Measurements from ENCODE around the gene MED13L. TPM values are rescaled to one million over a fixed set of nuclear protein-coding genes. Genes with fewer than 3 reads are reported as not detected.

MED13L gene
- total RNA-seq, 1 donor from 2014 or later, result 193 TPM

DNA sequence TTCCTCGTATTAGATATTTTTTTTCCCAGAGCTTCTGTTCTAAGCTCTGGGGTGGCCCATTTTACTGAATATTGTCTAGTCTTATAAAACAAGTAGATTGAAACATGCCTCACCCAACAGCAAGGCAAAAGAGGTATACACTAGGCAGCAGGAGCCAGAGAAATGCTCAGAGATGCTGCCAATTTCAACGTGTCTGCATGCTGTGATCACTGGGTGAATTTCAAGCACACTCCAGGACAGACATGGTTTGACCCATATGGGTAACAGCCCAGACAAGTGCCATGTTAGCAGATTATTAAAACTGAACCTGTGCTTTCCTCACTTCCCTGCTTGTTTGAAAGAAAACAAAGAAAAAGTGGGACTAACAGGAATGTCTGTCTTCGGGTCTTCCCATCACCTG lies 321.3 kb downstream of the MED13L start:
- intact Hi-C loops (cut with DNase I), result no loop called here
- no peak for ATAC-seq
- DNase-seq (ENCODE audit: low spot score), result no peak

DNA sequence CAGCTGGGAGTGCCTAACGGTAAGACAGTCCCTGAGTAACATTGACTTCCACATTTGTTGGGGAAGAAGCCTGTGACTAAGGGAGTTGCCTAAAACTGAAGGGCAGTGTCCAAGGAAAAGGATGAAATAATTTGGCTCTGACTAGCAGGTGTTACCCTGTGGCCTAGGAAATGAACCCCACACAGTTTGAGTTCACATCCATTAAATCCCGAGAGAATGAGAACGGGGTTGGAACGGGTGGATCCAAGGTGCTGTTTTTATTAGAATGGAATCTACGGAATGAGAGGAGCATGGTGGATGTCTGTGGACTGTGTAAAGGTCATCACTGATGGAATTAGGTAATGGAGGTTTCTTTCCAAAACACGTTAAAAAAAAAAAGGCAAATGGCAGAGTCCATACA lies 324.0 kb downstream of the MED13L start:
- ATAC-seq (peak; percentile 79), DNase-seq (ENCODE audit: low spot score) (no peak)
- intact Hi-C loops (cut with DNase I), result no loop called here

DNA sequence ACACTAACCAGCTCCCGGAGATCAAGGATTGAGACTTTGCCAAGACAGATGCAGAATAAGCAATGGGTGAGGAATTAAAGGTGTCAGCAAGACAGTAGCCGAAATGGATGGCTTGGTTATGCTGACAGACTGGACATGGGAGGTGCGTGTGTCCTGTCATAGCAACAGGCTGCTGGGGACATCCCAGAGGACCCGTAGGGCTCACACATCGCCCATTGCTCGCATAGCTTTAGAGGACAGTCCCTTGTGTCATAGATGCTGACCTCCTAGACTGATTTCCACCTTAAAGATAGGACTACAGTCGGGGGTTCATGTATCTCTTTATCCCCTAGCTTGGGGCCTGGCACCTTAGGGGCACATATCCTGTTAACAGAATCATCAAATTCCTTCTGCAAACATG lies 324.5 kb downstream of the MED13L start:
- ATAC-seq (no peak), DNase-seq (ENCODE audit: low spot score) (no peak)
- intact Hi-C loops (cut with DNase I), result no loop called here

DNA sequence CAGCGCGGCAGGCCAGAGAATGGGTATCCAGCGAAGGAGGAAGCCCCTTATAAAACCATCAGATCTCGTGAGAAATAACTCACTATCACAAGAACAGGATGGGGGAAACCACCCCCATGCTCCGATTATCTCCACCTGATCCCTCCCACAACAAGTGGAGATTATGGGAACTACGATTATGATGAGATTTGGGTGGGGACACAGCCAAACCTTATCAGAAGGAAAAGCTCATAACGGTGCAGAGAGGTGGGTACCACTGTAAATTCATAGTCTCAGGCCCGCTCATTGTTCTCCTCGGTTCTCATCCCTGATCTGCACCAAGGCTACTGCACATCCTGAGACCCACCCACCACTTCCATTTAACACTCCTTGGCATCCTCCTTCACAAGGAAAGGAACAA lies 326.5 kb downstream of the MED13L start:
- ATAC-seq, result no peak
- intact Hi-C loops (cut with DNase I), result no loop called here
- no peak for DNase-seq (ENCODE audit: low spot score)

DNA sequence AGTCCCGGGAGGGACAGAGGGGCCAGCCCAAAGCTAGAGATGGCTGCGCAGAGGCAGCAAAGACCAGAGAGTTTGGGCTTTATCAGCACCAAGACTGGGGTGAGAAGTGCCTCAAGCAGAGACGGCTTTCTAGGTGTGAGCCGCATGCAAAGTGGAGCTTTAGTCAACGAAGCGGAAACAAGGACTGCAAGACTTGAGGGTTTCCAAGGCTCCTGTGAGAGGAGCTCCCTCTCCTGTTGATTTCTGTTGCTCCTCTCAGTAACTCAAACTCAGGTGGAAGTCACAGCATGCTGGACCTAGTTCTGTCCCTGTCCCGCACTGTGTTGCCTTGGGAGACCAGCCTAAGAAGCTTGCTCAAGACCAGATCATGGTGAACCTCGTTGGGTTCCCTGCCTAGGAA lies 327.8 kb downstream of the MED13L start:
- ATAC-seq (no peak), DNase-seq (ENCODE audit: low spot score) (no peak)
- intact Hi-C loops (cut with DNase I), result no loop called here

DNA sequence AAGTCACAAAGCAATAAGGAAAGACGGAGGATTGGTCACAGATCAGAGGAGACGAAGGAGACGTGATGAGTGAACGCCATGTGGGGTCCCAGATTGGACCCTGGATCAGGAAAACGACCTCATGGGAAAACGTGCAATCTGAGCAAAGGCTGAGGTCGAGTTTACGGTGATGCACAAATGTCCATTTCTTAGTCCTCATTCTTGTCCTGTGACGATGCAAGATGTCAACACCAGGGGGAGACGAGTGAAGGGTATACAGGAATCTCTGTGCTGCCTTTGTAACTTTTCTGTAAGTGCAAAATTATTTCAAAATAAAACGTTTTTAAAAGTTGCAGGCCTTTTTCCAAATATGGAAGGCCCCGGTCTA lies 329.8 kb downstream of the MED13L start:
- DNase-seq (ENCODE audit: low spot score), result no peak
- ATAC-seq, result no peak
- intact Hi-C loops (cut with DNase I), result no loop called here

DNA sequence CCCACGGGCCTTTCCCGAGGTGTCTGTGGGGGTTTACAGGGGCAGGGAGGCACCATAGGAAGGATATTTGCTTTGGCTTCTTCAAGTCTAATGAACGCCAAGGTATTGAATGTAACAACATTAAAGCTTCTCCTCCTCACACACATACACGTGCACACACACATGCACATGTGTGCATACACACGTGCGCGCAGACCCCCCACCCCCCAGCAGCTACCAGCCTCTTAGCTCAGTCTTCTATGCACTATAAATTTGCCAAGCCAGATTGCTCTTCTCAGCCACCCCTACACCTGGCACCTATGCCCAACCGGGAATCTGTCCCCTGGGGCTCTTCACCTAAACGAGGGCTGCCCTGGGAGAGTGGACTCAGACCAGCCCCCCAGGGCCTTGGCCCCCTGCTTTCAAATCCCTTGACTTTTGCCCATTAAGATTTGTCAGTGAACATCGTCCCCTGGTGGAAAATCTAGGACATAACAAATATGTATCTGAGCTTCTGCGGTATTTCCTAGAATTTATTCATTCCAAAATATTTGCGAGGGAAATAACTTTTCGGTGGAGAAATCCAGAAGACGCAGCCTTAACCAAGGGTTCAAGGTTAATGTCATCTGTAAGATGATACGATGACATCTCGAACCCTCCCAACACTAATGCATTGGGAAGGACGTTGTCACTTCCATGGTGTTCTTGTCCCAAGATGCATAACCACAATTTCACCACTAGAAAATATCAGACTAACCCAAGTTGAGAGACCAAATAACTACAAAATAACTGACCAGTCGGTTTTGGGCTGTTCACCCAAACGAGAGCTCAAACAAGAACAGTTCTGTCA lies 330.4 kb downstream of the MED13L start:
- DNase-seq (ENCODE audit: low spot score), result no peak
- intact Hi-C loops (cut with DNase I), result no loop called here

DNA sequence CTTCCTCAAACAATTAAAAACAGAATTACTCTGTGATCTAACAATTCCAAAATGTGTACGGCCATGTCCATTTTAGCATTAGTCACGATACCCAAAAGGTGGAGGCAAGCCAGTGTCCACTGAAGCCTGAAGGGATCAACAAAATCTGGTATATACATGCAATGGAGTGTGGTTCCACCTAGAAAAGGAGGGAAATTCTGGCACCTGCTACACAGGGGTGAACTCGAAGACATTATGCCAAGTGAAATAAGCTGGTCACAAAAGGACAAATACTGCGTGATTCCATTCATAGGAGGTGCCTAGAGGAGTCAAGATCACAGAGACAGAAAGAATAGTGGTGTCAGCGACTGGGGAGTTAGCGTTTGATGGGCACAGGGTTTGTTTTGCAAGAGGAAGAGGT lies 331.4 kb downstream of the MED13L start:
- intact Hi-C loops (cut with DNase I), result no loop called here
- DNase-seq (ENCODE audit: low spot score) (no peak), ATAC-seq (no peak)

More for the DNA sequence above, 330.4 kb downstream of the MED13L start:
- ATAC-seq, result no peak

DNA sequence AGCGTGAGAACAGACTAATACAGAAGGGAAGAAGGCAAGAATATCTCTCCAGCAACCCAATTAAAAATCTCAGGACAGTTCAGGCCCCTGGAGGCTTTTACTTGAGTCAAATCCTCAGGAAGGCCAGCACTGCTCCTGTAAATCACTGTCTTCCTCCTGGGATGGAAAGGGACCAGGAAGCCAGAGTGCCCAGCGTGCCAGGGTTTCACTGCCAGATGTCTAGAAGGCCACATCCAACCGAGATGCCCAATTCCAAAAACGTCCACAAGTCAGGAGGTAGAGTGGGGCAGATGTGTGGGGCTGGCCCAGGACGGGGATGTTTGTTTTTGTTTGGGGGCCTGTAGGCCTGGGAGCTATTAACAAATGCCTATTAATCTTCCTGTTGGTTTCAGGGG lies 332.0 kb downstream of the MED13L start:
- DNase-seq (ENCODE audit: low spot score) (no peak), ATAC-seq (no peak)
- intact Hi-C loops (cut with DNase I), result no loop called here

DNA sequence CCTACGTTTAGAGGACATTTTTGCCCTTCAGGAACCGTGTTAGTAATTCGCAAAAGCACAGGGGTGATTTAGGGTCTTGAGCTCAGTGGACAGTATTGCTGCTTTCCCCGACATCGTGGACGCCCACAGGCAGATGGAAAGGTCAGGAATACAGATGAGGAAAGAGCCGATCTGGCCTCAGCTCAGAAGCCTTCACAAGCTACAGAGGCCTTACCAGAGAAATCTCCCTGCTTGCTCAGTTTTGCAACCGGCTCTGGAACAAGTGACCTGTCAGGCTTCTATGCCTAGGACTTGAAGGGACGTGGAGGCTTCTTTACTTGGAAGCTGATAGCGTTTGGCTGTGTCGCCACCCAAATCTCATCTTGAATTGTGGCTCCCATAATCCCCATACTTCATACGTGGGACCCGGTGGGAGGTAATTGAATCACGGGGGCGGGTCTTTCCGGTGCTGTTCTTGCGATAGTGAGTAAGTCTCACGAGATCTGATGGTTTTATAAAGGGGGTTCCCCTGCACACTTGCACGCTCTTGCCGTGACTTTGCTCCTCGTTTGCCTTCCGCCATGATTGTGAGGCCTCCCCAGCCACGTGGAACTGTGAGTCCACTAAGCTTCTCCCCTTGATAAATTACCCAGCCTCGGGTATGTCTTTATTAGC lies 332.5 kb downstream of the MED13L start:
- intact Hi-C loops (cut with DNase I), result no loop called here
- ATAC-seq (peak; percentile 59), DNase-seq (ENCODE audit: low spot score) (no peak)

DNA sequence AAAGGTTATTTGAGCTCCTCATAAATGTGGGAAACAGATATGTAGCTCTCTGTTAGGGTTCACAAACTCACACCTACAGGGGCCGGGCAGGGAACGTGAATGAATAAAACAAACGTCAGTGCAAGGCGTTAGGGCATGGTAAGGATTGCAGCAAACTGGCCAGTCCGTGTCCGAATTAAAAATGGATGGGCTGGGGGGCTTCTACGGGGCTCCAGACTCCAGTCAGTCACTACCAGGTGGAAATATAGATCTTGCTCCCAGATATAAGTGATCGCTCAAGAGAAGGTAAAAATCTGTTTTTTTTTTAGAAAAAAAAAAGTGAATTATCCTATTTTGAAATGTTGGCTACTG lies 333.1 kb downstream of the MED13L start:
- no peak for DNase-seq (ENCODE audit: low spot score)
- intact Hi-C loops (cut with DNase I), result no loop called here
- ATAC-seq, result no peak

DNA sequence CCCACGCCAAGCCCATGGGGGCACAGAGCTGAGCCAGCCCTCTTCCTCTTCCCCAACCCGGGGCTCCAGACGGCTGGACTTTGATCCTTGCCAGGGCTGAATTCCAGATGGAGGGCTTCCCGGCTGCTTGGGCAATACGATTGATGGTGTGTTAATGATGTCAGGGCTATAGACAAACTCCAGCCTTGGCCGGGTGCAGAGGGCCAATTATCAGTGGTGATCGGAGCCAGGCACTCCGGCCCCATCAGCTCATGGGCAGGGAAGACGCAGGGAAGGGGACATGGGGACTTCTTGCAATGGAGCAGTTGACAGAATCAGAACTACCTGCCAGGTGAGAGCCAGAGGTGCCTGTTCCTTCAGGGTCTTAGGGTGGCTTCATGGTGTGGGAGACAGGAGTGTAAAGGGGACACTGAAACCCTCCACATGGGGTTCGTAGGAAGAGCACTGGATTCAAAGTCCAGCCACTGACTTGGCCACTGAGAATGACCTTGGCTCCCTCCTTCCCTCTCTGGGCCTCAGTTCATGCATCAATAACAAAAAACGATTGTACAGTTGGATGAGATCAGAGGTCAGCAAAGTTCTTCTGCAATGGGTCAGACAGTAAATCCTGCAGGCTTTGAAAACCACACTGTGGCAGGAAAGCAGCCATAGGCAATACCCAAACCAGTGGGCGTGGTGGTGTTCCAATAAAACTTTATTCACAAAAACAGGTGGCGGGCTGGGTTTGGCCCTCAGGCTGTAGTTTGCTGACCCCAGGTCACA lies 333.7 kb downstream of the MED13L start:
- peak; percentile 87 for ATAC-seq
- no peak for DNase-seq (ENCODE audit: low spot score)
- intact Hi-C loops (cut with DNase I), result no loop called here

DNA sequence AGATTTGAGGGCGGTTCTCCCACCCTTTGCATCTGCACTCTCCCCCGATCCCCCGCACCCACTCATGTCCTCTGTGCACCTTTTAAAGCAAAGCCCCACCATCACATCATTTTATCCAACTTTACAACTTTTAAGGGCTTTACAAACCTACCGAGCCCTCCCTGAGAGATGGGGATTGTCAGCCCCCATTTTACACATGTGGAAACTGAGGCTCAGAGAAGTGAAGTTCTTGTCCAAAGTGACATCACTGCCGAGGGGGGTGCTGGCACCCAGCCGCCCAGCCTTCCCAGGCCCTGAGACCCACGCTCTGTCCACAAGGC lies 334.2 kb downstream of the MED13L start:
- ATAC-seq, result no peak
- DNase-seq (ENCODE audit: low spot score), result no peak
- intact Hi-C loops (cut with DNase I), result no loop called here

DNA sequence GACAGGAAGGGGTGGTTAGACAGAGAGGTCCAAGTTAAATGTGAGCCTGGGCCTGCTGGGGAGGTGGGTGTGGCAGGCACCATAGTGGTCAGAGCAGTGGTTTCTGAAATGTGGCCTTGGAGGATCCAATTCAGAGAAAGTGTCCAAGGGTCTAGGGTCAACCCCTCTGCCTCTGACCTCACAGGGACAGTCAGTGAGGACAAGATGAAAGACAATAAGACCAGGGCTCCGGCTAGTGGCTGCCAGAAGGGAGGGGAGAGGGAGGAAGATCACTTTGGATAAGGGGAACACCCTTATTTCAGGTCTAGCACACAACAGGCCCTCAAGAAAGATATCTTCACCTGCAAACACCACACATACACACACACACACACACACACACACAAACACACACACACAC lies 335.1 kb downstream of the MED13L start:
- DNase-seq (ENCODE audit: low spot score) (no peak), ATAC-seq (no peak)
- intact Hi-C loops (cut with DNase I), result no loop called here

DNA sequence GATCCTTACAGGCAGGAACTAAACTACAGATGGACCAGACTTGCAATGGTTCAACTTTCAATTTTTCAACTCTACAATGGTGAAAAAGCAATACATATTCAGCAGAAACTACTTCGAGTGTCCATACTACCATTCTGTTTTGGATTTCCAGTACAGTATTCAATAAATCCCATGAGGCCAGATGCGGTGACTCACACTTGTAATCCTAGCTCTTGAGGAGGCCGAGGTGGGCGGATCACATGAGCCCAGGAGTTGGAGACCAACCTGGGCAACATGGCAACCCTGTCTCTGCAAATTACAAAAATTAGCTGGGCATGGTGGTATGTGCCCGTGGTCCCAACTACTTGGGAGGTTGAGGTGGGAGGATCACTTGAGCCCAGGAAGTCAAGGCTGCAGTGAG lies 336.1 kb downstream of the MED13L start:
- ATAC-seq, result no peak
- DNase-seq (ENCODE audit: low spot score), result no peak
- intact Hi-C loops (cut with DNase I), result no loop called here

DNA sequence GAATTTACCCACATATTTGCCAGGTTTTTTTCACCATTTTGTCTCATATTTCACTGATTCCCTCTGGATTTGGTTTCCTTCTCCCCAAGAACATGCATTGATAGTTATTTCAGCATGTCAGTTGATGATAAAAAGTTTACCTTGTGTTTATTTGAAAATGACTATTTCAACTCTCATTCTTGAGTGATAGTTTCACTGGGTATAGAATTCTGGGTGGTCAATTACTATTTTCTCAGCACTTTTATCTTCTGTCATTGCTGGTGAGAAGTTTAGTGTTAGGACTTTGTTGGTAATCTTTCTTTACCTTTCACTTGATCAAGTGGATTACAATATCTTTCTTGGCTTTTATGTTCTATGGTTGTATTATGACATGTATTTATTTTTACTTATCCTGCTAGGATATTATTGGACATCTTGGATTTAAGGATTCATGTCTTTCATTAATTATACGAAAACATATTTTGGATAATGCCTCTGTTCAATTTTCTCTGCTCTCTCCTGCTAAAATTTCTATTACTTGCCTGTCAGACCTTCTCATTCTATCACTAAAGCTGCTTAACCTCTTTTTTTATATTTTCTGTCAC lies 338.6 kb downstream of the MED13L start:
- ATAC-seq (no peak), DNase-seq (ENCODE audit: low spot score) (no peak)
- intact Hi-C loops (cut with DNase I), result no loop called here

DNA sequence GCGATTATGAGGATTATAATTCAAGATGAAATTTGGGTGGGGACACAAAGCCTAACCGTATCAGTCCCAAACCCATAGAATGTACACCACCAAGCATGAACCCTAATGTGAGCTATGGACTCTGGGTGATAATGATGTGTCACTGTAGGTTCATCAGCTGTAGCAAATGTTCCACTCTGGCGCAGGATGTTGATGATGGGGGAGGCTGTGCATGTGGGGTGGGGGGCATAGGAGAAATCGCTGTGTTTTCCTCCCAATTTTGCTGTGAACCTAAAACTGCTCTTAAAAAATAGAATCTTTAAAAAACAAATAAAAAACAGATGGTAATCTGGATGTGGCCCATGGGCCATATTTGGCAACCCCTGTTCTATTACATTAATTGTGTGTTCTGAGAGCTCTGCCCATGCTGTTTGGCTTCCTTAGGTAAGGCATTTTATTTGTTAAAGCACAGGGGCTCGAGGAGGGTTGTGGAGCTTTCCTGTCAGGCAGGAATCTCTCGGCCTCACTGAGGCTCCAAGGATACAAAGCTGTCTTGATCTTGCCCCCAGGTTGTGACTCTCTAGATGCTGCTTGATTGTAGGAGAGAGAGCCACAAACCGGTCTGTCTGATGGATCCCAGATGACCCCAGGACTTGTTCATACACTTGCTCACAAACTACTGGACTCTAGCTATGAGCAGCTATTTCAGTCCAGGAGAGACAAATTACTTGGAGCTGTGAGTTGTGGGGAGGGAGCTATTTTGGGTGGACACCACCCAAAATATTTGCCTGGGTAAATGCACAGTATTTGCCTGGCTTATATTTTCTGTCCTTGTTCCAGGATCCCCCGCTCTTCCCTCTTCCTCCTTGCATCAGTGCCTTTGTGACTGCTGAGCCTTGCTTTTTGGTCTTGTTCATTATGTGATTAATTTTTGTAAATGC lies 340.2 kb downstream of the MED13L start:
- DNase-seq (ENCODE audit: low spot score) (no peak), ATAC-seq (no peak)
- intact Hi-C loops (cut with DNase I), result no loop called here

DNA sequence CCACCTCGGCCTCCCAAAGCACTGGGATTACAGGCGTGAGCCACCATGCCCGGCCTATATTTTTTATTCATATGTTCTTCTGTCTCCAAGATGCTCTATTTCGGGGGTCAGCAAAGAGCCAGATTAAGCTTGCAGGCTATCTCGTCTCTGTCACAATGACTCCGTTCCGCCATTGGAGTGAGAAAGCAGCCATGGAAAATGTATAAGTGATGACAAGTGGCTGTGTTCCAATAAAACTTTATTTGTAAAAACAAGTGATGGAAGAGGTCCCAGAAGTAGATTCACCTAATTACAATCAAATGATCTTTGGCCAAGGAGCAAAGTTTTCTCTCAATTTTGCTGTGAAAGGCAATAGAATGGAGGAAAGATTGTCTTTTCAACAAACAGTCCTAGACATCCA lies 342.6 kb downstream of the MED13L start:
- intact Hi-C loops (cut with DNase I), result no loop called here
- DNase-seq (ENCODE audit: low spot score) (no peak), ATAC-seq (no peak)

DNA sequence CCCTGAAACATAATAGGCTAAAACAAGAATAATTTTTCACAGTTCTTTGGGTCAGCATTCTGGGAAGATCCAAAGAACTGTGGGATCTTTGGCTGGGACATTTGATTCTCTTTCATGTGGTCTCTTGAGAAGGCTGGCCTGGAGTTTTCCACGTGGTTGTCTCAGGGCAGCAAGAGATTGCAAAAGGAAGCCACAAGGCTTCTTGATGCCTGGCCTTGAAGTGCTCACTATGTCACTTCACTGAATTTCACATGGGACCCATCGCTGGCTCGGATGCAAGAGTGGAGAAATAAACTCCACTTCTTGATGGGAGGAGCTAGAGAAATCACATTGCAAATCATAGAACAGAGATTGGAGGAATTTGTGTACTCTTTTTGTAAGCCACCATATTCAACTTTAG lies 343.4 kb downstream of the MED13L start:
- DNase-seq (ENCODE audit: low spot score) (peak; percentile 67), ATAC-seq (peak; percentile 95)
- intact Hi-C loops (cut with DNase I), result no loop called here

Measured in sciatic nerve (tissue), 2 donors.